Measurements from ENCODE around the gene ABCB10. TPM values are rescaled to one million over a fixed set of nuclear protein-coding genes. Genes with fewer than 3 reads are reported as not detected.

ABCB10 gene
- total RNA-seq, 1 experiment from 2014 or later: 19.2 TPM

DNA sequence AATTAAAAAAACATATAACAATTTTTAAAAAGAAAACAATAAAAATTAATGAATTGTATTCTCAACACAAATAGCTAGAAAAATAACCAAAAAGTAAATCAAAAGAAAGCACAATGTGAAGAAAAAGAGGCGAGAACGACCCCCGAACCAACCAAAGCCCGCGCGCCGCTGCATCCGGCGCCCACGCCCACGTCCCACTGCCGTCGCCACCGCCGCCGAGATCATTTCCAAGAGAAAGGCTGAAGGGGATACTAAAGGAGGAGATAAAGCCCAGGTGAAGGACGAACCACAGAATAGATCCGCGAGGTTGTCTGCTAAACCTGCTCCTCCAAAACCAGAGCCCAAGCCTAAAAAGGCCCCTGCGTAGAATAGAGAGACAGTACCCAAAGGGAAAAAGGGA is 11.8 kb upstream of the ABCB10 start:
- Histone ChIP-seq H3K27me3 (ENCODE audit: control insufficient read depth, insufficient read depth, low read length) (no peaks in the 10 kb centered on the region), H3K4me3 (ENCODE audit: low read depth in 2 of 2, low read length in 2 of 2) (no peak overlapping the region), H3K4me1 (ENCODE audit: control insufficient read depth, insufficient read depth, low read length) (no peaks in the 10 kb centered on the region), H3K27ac (ENCODE audit: low read length) (no peak overlapping the region), H3K36me3 (ENCODE audit: control insufficient read depth, insufficient read depth, low read length) (no peaks in the 10 kb centered on the region), H3K9me3 (ENCODE audit: control insufficient read depth, insufficient read depth, low read depth, low read length) (no peaks in the 10 kb centered on the region)
- POLR2A ChIA-PET: no interaction called here
- intact Hi-C loops (cut with micrococcal nuclease; ENCODE audit: unreplicated experiment) (no loop called here), in situ Hi-C loops (cut with HindIII; ENCODE audit: low pct_unique_long_range_greater_than_20kb, low sequenced_read_pairs) (no loop called here)
- ATAC-seq (no peak), DNase-seq (ENCODE audit: low read depth, low spot score) (no peak)
- no TSS peak for BruUV-seq (replicated peaks)
- CTCF ChIA-PET: interaction anchor here (0.8 kb wide), 1 partner anchor 11 kb away, joined by 3 read pairs; the partner anchor contains the start of gene ABCB10
- TF ChIP-seq POLR2AphosphoS5 (IDR thresholded peaks at IDR 0.05; ENCODE audit: low read depth, low read length) (no peak), SIN3A (IDR thresholded peaks at IDR 0.05; ENCODE audit: borderline replicate concordance, insufficient read depth, low read depth, low read length) (no peak), TCF7L2 (IDR thresholded peaks at IDR 0.05; ENCODE audit: low read depth, low read length) (no peak)
- TF ChIP-seq, protein P1, sequence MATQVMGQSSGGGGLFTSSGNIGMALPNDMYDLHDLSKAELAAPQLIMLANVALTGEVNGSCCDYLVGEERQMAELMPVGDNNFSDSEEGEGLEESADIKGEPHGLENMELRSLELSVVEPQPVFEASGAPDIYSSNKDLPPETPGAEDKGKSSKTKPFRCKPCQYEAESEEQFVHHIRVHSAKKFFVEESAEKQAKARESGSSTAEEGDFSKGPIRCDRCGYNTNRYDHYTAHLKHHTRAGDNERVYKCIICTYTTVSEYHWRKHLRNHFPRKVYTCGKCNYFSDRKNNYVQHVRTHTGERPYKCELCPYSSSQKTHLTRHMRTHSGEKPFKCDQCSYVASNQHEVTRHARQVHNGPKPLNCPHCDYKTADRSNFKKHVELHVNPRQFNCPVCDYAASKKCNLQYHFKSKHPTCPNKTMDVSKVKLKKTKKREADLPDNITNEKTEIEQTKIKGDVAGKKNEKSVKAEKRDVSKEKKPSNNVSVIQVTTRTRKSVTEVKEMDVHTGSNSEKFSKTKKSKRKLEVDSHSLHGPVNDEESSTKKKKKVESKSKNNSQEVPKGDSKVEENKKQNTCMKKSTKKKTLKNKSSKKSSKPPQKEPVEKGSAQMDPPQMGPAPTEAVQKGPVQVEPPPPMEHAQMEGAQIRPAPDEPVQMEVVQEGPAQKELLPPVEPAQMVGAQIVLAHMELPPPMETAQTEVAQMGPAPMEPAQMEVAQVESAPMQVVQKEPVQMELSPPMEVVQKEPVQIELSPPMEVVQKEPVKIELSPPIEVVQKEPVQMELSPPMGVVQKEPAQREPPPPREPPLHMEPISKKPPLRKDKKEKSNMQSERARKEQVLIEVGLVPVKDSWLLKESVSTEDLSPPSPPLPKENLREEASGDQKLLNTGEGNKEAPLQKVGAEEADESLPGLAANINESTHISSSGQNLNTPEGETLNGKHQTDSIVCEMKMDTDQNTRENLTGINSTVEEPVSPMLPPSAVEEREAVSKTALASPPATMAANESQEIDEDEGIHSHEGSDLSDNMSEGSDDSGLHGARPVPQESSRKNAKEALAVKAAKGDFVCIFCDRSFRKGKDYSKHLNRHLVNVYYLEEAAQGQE (IDR thresholded peaks at IDR 0.05; ENCODE audit: insufficient read depth in 1 of 2, low read depth in 2 of 2, low read length in 1 of 2): no peak
- TF ChIP-seq, protein P2, sequence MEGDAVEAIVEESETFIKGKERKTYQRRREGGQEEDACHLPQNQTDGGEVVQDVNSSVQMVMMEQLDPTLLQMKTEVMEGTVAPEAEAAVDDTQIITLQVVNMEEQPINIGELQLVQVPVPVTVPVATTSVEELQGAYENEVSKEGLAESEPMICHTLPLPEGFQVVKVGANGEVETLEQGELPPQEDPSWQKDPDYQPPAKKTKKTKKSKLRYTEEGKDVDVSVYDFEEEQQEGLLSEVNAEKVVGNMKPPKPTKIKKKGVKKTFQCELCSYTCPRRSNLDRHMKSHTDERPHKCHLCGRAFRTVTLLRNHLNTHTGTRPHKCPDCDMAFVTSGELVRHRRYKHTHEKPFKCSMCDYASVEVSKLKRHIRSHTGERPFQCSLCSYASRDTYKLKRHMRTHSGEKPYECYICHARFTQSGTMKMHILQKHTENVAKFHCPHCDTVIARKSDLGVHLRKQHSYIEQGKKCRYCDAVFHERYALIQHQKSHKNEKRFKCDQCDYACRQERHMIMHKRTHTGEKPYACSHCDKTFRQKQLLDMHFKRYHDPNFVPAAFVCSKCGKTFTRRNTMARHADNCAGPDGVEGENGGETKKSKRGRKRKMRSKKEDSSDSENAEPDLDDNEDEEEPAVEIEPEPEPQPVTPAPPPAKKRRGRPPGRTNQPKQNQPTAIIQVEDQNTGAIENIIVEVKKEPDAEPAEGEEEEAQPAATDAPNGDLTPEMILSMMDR (IDR thresholded peaks at IDR 0.05): no peak

DNA sequence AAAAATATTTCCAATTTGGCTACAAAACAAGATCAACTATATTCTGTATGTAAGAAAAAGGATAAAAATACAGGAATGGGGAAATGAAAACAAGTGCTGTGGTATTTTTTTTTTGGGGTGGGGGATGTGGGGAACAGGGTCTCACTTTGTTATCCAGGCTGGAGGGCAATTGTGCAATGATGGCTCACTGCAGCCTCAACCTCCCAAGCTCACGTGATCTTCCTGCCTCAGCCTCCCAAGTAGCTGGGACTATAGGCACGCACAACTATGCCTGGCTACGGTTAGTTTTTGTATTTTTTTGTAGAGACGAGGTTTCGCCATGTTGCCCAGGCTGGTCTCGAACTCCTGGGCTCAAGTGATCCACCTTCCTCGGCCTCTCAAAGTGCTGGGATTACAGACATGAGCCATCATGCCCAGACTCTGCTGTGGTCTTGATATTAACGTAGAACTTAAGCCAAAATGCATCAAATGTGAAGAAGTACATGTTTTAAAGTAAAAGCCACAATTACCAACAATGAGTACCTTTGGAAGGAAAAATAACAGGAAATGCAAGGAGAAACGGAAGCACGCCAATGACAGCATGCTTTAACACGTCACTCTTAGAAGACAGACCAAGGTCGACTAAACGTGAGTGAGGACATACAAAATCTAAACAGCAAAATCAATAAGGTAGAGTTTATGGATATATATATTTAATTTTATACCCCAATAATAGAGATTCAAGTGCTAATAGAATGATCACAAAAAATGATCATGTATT is 8.8 kb upstream of the ABCB10 start:
- BruUV-seq (replicated peaks): no TSS peak

More for the DNA sequence above, 8.8 kb upstream of the ABCB10 start:
- POLR2A ChIA-PET: no interaction called here
- in situ Hi-C loops (cut with HindIII; ENCODE audit: low pct_unique_long_range_greater_than_20kb, low sequenced_read_pairs) (no loop called here), intact Hi-C loops (cut with micrococcal nuclease; ENCODE audit: unreplicated experiment) (no loop called here)
- CTCF ChIA-PET: no interaction called here
- Histone ChIP-seq H3K27me3 (ENCODE audit: control insufficient read depth, insufficient read depth, low read length) (no peaks in the 10 kb centered on the region), H3K36me3 (ENCODE audit: control insufficient read depth, insufficient read depth, low read length) (no peaks in the 10 kb centered on the region), H3K27ac (ENCODE audit: low read length) (no peak overlapping the region), H3K4me1 (ENCODE audit: control insufficient read depth, insufficient read depth, low read length) (no peaks in the 10 kb centered on the region), H3K9me3 (ENCODE audit: control insufficient read depth, insufficient read depth, low read depth, low read length) (no peaks in the 10 kb centered on the region), H3K4me3 (ENCODE audit: low read depth in 2 of 2, low read length in 2 of 2) (no peak overlapping the region)
- TF ChIP-seq, protein P1 (IDR thresholded peaks at IDR 0.05; ENCODE audit: insufficient read depth in 1 of 2, low read depth in 2 of 2, low read length in 1 of 2): no peak
- TF ChIP-seq, protein P2 (IDR thresholded peaks at IDR 0.05): no peak
- no peak for TF ChIP-seq SIN3A (IDR thresholded peaks at IDR 0.05; ENCODE audit: borderline replicate concordance, insufficient read depth, low read depth, low read length)
- TF ChIP-seq POLR2AphosphoS5 (IDR thresholded peaks at IDR 0.05; ENCODE audit: low read depth, low read length): no peak
- ATAC-seq (no peak), DNase-seq (ENCODE audit: low read depth, low spot score) (no peak)
